Colonic mucosa (tissue), 4 donors: ENCODE measurements around the gene MAIP1. TPM values are rescaled to one million over a fixed set of nuclear protein-coding genes. Genes with fewer than 3 reads are reported as not detected.

Experiments used
- DNase-seq: peaks from one replicate; pipeline ENCODE4 v3.0.0-alpha.2; 2020
- H3K27ac ChIP-seq: fragments of 200-600 bp; one replicate; pipeline ENCODE4 v1.8.0; 2021
- H3K27me3 ChIP-seq: fragments of 200-600 bp; one replicate; pipeline ENCODE4 v1.8.0; 2021
- H3K36me3 ChIP-seq: fragments of 200-600 bp; one replicate; pipeline ENCODE4 v1.8.0; 2021
- H3K4me1 ChIP-seq: fragments of 200-600 bp; one replicate; pipeline ENCODE4 v1.8.0; 2021; ENCODE audit warnings: mild to moderate bottlenecking
- H3K4me3 ChIP-seq: fragments of 200-600 bp; one replicate; pipeline ENCODE4 v1.8.0; 2021
- H3K9ac ChIP-seq, 2 donors: one replicate each; pipeline ENCODE4 v1.7.0; 2013; ENCODE audit warnings: control low read depth in 2 of 2, low read depth in 2 of 2, low read length in 2 of 2
- H3K9me3 ChIP-seq: fragments of 200-600 bp; one replicate; pipeline ENCODE4 v1.8.0; 2021
- intact Hi-C: fragments of 100-400 bp; cut with DNase I; formaldehyde crosslinking; loops from one replicate; pipeline ENCODE4 v1.14.1; 2022
- total RNA-seq, 2 donors: library from RNA; stranded (reverse); fragmentation: NEBNext Ultra II Directional in 1 of 2; extraction: Animal tissue kit (Norgen Biotek cat#: 25700) in 1 of 2; gene quantifications; one replicate each; pipeline ENCODE4 v1.2.1, GENCODE V29; 2021
- TF ChIP-seq, protein P1 (sequence below): fragments of 200-600 bp; IDR thresholded peaks from one replicate; pipeline ENCODE4 v1.8.0; 2022; ENCODE audit warnings: antibody characterized with exemption, mild to moderate bottlenecking
- donor health status: healthy.
- donor health status: DM: no; HTN: no; CAD: no.
- donor health status: DM: no; HTN: no; CAD: no.

Gene MAIP1
- total RNA-seq, 2 donors from 2014 or later, result 35.5 to 37.3 TPM

DNA sequence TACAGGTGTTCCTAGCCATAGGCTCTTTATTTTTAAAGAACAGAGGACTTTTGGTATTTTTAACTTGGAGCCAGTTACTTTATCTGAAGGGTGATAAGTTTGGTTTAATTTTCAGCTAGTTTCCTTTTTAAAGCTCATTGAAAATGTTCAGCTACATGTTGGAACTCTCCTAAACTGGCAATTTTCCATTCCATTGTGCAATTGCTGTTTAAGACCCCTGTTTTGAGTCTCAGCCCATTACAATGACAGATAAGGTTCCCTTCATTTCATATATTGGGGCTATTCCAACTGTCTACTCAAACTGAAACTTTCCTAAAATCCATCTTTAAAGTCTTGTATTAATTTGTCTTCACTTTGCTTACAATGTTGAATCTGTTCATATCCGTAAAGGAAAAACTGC lies 11.6 kb downstream of the MAIP1 start:
- TF ChIP-seq, protein P1, sequence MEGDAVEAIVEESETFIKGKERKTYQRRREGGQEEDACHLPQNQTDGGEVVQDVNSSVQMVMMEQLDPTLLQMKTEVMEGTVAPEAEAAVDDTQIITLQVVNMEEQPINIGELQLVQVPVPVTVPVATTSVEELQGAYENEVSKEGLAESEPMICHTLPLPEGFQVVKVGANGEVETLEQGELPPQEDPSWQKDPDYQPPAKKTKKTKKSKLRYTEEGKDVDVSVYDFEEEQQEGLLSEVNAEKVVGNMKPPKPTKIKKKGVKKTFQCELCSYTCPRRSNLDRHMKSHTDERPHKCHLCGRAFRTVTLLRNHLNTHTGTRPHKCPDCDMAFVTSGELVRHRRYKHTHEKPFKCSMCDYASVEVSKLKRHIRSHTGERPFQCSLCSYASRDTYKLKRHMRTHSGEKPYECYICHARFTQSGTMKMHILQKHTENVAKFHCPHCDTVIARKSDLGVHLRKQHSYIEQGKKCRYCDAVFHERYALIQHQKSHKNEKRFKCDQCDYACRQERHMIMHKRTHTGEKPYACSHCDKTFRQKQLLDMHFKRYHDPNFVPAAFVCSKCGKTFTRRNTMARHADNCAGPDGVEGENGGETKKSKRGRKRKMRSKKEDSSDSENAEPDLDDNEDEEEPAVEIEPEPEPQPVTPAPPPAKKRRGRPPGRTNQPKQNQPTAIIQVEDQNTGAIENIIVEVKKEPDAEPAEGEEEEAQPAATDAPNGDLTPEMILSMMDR, result no peak
- Histone ChIP-seq H3K36me3 (peaks cover 13% of the 10 kb centered on the region), H3K27ac (no peak overlapping the region), H3K27me3 (no peaks in the 10 kb centered on the region), H3K4me3 (no peak overlapping the region), H3K9me3 (no peaks in the 10 kb centered on the region), H3K4me1 (no peaks in the 10 kb centered on the region), H3K9ac (no peak overlapping the region)
- no peak for DNase-seq
- intact Hi-C loops, result no loop called here

DNA sequence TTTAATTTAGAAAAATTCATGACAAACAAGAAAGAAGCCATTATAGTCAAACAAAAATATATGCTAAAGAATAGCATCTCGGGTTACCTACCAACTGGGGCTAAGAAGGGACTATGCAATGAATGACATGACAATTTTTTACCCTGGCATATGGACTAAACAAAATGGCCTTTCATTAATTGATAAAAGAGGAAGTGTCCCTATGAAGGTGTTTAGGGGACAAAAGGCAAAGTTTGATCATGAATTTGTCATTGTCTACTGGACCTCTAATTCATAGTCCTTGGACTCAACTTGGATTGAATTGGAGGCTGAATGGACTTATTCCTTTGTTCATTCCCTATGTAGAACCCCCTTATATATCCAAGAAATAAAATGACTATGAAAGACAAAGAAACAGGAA lies 12.7 kb downstream of the MAIP1 start:
- no peaks in the 10 kb centered on the region for H3K27me3 ChIP-seq
- H3K36me3 ChIP-seq, result peaks cover 10% of the 10 kb centered on the region
- H3K4me1 ChIP-seq, result no peaks in the 10 kb centered on the region
- intact Hi-C loops, result no loop called here
- TF ChIP-seq, protein P1, result no peak
- H3K27ac ChIP-seq, result no peak overlapping the region
- no peaks in the 10 kb centered on the region for H3K9me3 ChIP-seq
- H3K9ac ChIP-seq, result no peak overlapping the region
- no peak overlapping the region for H3K4me3 ChIP-seq
- DNase-seq, result no peak

DNA sequence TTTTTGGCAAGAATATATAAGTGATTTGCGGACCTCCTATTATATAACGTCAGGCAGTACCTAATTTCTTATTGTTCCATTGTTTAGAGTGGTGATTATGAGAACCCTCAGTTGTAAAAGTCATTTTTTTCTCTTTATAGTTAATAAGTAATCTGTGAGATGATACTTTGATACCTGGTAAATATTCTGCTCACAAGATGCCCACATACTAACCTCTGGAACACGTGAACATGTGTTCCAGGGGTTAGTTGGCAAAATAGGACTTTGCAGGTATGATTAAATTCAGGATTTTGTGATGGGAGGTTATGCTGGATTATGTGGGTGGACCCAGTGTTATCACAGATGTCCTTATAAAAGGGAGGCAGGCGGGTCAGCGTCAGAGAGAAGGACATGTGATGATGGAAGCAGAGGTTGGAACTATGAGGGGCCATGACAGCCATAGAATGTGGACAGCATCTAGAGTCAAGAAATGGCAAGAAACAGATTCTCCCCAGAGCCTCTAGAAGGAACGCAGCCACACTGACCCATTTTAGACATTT lies 16.8 kb downstream of the MAIP1 start:
- no peak for DNase-seq
- H3K9ac ChIP-seq, result no peak overlapping the region
- no peak overlapping the region for H3K4me3 ChIP-seq
- intact Hi-C loops, result loop anchor here (10.0 kb wide), 1 partner anchor 763 kb away; no protein-coding TSS in a partner anchor
- TF ChIP-seq, protein P1, result no peak
- no peaks in the 10 kb centered on the region for H3K4me1 ChIP-seq
- H3K27me3 ChIP-seq, result no peaks in the 10 kb centered on the region
- no peaks in the 10 kb centered on the region for H3K9me3 ChIP-seq
- no peak overlapping the region for H3K27ac ChIP-seq
- H3K36me3 ChIP-seq, result no peaks in the 10 kb centered on the region

DNA sequence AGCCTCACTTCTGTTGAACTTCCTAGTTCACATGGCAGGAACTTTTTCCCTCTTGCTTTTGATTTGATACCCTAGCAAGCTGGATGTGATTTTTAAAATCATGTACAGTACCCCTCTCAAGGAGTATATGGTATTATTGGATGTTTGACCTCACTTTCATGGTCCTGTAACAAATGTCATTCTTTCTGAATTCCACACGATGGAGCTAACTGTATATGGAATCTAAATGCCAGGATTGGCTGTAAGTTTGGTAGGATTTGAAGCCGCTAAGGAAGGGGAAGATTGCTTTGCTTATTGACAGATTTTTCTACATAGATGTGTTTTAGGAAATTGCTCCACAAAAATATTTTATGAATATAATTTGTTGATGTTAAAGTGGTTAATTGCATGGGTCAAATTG lies 18.3 kb downstream of the MAIP1 start:
- DNase-seq, result no peak
- Histone ChIP-seq H3K36me3 (no peaks in the 10 kb centered on the region), H3K27me3 (no peaks in the 10 kb centered on the region), H3K4me3 (no peak overlapping the region), H3K27ac (no peak overlapping the region), H3K9me3 (no peaks in the 10 kb centered on the region), H3K4me1 (no peaks in the 10 kb centered on the region), H3K9ac (no peak overlapping the region)
- intact Hi-C loops, result loop anchor here (10.0 kb wide), 1 partner anchor 761 kb away; no protein-coding TSS in a partner anchor
- TF ChIP-seq, protein P1, result peak; percentile 39

DNA sequence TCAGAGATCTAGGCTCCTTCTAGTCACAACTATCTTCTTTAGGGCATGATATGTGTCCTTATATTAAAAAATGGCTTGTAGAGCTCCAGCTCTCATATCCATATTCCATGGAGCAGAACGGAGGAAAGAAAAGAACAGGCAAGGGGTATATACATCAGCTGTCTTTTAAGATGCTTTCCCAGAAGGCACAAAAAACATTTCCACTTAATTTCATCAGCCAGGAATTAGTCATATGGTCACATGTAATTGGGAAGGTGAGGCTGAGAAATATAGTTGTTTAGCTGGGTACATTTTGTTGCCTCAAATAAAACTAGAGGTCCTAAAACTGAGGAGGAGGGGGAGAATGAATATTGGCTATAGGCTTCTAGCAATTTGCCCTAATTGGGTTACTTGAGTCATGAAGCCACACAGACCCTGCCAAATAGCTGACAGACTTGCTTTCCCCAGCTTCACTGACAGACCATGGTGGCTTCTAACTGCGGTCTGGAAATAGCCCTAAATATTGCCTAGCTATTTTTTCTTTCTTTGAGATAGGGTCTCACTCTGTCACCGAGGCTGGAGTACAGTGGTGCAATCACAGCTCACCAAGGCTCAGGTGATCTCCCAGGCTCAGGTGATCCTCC lies 20.0 kb downstream of the MAIP1 start:
- H3K4me3 ChIP-seq, result no peak overlapping the region
- H3K9ac ChIP-seq, result no peak overlapping the region
- TF ChIP-seq, protein P1, result no peak
- H3K9me3 ChIP-seq, result no peaks in the 10 kb centered on the region
- no peak for DNase-seq
- peaks cover 7% of the 10 kb centered on the region for H3K4me1 ChIP-seq
- intact Hi-C loops, result loop anchor here (5.0 to 10.0 kb wide), 2 partner anchors 507 to 759 kb away; no protein-coding TSS in a partner anchor
- no peaks in the 10 kb centered on the region for H3K27me3 ChIP-seq
- H3K36me3 ChIP-seq, result no peaks in the 10 kb centered on the region
- no peak overlapping the region for H3K27ac ChIP-seq
